ENCODE results near the gene ANAPC10. TPM values are rescaled to one million over a fixed set of nuclear protein-coding genes. Genes with fewer than 3 reads are reported as not detected.

ANAPC10 gene
- total and polyA plus RNA-seq, 2 of the 4 experiments (the other 2 are of a cell fraction), result 17.1 to 22.4 TPM

- no peak for TF ChIP-seq FOS (IDR thresholded peaks at IDR 0.05; ENCODE audit: low read depth, low read length)
- no peak for TF ChIP-seq CTCF (conservative IDR thresholded peaks at IDR 0.05; ENCODE audit: low read depth, low read length)
- no peak for TF ChIP-seq MAFK (IDR thresholded peaks at IDR 0.05; ENCODE audit: low read depth, low read length)
- no peak for TF ChIP-seq RAD21 (IDR thresholded peaks at IDR 0.05; ENCODE audit: low read length)
- no peak for TF ChIP-seq RFX5 (IDR thresholded peaks at IDR 0.05; ENCODE audit: low read depth, low read length)
- TF ChIP-seq, protein P1, sequence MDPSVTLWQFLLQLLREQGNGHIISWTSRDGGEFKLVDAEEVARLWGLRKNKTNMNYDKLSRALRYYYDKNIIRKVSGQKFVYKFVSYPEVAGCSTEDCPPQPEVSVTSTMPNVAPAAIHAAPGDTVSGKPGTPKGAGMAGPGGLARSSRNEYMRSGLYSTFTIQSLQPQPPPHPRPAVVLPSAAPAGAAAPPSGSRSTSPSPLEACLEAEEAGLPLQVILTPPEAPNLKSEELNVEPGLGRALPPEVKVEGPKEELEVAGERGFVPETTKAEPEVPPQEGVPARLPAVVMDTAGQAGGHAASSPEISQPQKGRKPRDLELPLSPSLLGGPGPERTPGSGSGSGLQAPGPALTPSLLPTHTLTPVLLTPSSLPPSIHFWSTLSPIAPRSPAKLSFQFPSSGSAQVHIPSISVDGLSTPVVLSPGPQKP (IDR thresholded peaks at IDR 0.05; ENCODE audit: borderline replicate concordance, low read depth, low read length), result no peak
- no peak for TF ChIP-seq RCOR1 (IDR thresholded peaks at IDR 0.05; ENCODE audit: insufficient replicate concordance, low read length)
- no peak for TF ChIP-seq SMC3 (IDR thresholded peaks at IDR 0.05; ENCODE audit: low read depth, low read length)
- no peak for TF ChIP-seq MAZ (IDR thresholded peaks at IDR 0.05; ENCODE audit: borderline replicate concordance, low read depth, low read length)
- no peak for TF ChIP-seq NFE2L2 (IDR thresholded peaks at IDR 0.05; ENCODE audit: low read depth, low read length)
- TF ChIP-seq POLR2A (IDR thresholded peaks at IDR 0.05; ENCODE audit: low read depth, low read length), result no peak
- TF ChIP-seq MXI1 (IDR thresholded peaks at IDR 0.05; ENCODE audit: borderline replicate concordance, low read depth, low read length), result no peak
- in situ Hi-C loops (cut with MboI; ENCODE audit: low sequenced_read_pairs), result no loop called here
- H3K36me3 ChIP-seq (ENCODE audit: control insufficient read depth, insufficient read depth, low read length), result peaks cover 29% of the 10 kb centered on the region
These were observed 27.4 kb upstream of the ANAPC10 start for GRCh38 chr4:145125396-145125795.

More at GRCh38 chr4:145125396-145125795, 27.4 kb upstream of the ANAPC10 start:
- peaks cover 0 to 4% of the 10 kb centered on the region in 2 experiments; a peak in 2 of 4 replicates for H3K79me1 ChIP-seq (ENCODE audit: low read depth in 1 of 2, low read length in 2 of 2)
- no peaks in the 10 kb centered on the region for H3K4me1 ChIP-seq (ENCODE audit: control insufficient read depth, insufficient read depth, low read length)
- H3K4me2 ChIP-seq (ENCODE audit: low read depth, low read length), result no peak overlapping the region
- ChIA-PET CTCF (no interaction called here), POLR2A (ENCODE audit: unreplicated experiment) (interaction anchor here (0.5 kb wide), 1 partner anchor 996 kb away, joined by 3 read pairs; no protein-coding TSS in a partner anchor)
- H3K56ac ChIP-seq (ENCODE audit: extremely low read depth, insufficient read depth, low read length), result no peak overlapping the region
- no peak overlapping the region for H4K8ac ChIP-seq (ENCODE audit: low read depth in 2 of 2, low read length in 2 of 2)
- WGBS, 2 experiments (ENCODE audit: extremely low coverage in 2 of 2, insufficient read length in 1 of 2), result no CpG with 5 or more reads among the region's 2 CpGs
- no peak overlapping the region for H2BK20ac ChIP-seq (ENCODE audit: low read depth, low read length)
- H3K27me3 ChIP-seq (ENCODE audit: control insufficient read depth, insufficient read depth, low read length), result no peaks in the 10 kb centered on the region
- no peaks in the 10 kb centered on the region for H3K9me1 ChIP-seq (ENCODE audit: insufficient read depth, low read length)
- no peak overlapping the region for H4K5ac ChIP-seq (ENCODE audit: low read depth, low read length)
- H2BK5ac ChIP-seq (ENCODE audit: low read depth, low read length, poor library complexity, severe bottlenecking), result no peak overlapping the region
- no peak overlapping the region for H3K9ac ChIP-seq (ENCODE audit: low read depth, low read length)
- H2BK120ac ChIP-seq (ENCODE audit: low read depth, low read length), result no peak overlapping the region
- no peak overlapping the region for H4K91ac ChIP-seq (ENCODE audit: insufficient read depth, low read depth, low read length)
- no peak overlapping the region for H2AK9ac ChIP-seq (replicated peaks; ENCODE audit: low read depth, low read length, poor library complexity)
- no peak overlapping the region for H3K14ac ChIP-seq (replicated peaks; ENCODE audit: low read depth, low read length)
- H2BK15ac ChIP-seq (ENCODE audit: low read depth, low read length), result no peak overlapping the region
- BruUV-seq (replicated peaks), result no TSS peak
- H2AK5ac ChIP-seq (ENCODE audit: low read depth, low read length), result no peak overlapping the region
- H3K18ac ChIP-seq (ENCODE audit: low read depth, low read length), result no peak overlapping the region
- no peak for DNase-seq
- no peaks in the 10 kb centered on the region for H3K9me3 ChIP-seq (ENCODE audit: control insufficient read depth, insufficient read depth, low read length)
- H3K23ac ChIP-seq (ENCODE audit: low read depth, low read length), result no peak overlapping the region
- ATAC-seq (ENCODE audit: low read depth), result no peak
- no peak overlapping the region for H3K27ac ChIP-seq (ENCODE audit: insufficient read depth, low read length)
- dilution Hi-C loops (cut with HindIII; ENCODE audit: low sequenced_read_pairs, unreplicated experiment), result no loop called here
- H3K4ac ChIP-seq (ENCODE audit: low read depth, low read length), result no peak overlapping the region
- intact Hi-C loops (cut with micrococcal nuclease), result no loop called here
- no peak overlapping the region for H2AFZ ChIP-seq (replicated peaks; ENCODE audit: low read length, poor library complexity)
- H3K4me3 ChIP-seq (ENCODE audit: insufficient read depth, low read depth, low read length), result no peak overlapping the region
- H4K20me1 ChIP-seq (ENCODE audit: insufficient read depth, low read length), result no peaks in the 10 kb centered on the region

Data from IMR-90 (cell line).